Transverse colon (tissue), 4 donors: ENCODE measurements around the gene SYT1. TPM values are rescaled to one million over a fixed set of nuclear protein-coding genes. Genes with fewer than 3 reads are reported as not detected.

Experiments used
- DNase-seq: peaks from one replicate; pipeline ENCODE4 v3.0.0-alpha.2; 2019
- H3K27ac ChIP-seq, 4 donors: fragments of 200-600 bp; sonication (generic); 2 replicates each; pipeline ENCODE4 v1.5.1; 2016 to 2018; ENCODE audit warnings: inconsistent platforms in 4 of 4
- H3K27me3 ChIP-seq: fragments of 200-600 bp; sonication (generic); 2 replicates; pipeline ENCODE4 v1.5.1; 2017; ENCODE audit warnings: inconsistent platforms
- H3K36me3 ChIP-seq, 4 donors: fragments of 200-600 bp; sonication (generic); 2 replicates each; pipeline ENCODE4 v1.5.1; 2017 to 2019; ENCODE audit warnings: inconsistent platforms in 4 of 4
- H3K4me1 ChIP-seq, 4 donors: fragments of 200-600 bp; sonication (generic); 2 replicates each; pipeline ENCODE4 v1.5.1; 2017 to 2020; ENCODE audit warnings: inconsistent platforms in 4 of 4
- H3K4me3 ChIP-seq, 4 donors: fragments of 200-600 bp; sonication (generic); 1 replicate in 1 of 4; 2 replicates in 3 of 4; pipeline versions ENCODE4 v1.5.1 to v1.6.1; 2017 to 2019; ENCODE audit warnings: inconsistent platforms in 4 of 4
- H3K9me3 ChIP-seq, 2 donors: fragments of 200-600 bp; sonication (generic); 2 replicates each; pipeline ENCODE4 v1.5.1; 2017 to 2019; ENCODE audit warnings: inconsistent platforms in 2 of 2
- EP300 ChIP-seq: sonication (generic); formaldehyde crosslinking; IDR thresholded peaks from one replicate; pipeline ENCODE4 v1.6.1; 2017; ENCODE audit warnings: antibody characterized with exemption, low read depth
- POLR2A ChIP-seq: fragments of 450-650 bp; IDR thresholded peaks from one replicate; pipeline ENCODE4 v1.6.1; 2016; ENCODE audit warnings: antibody characterized with exemption, mild to moderate bottlenecking, moderate library complexity
- POLR2AphosphoS5 ChIP-seq, 3 donors: sonication (generic); formaldehyde crosslinking; IDR thresholded peaks; one replicate each; pipeline ENCODE4 v1.6.1; 2016; ENCODE audit warnings: antibody characterized with exemption in 3 of 3
- WGBS, 2 donors: methylation state at CpG; one replicate each; pipeline ENCODE4 v1.1.5; 2018; ENCODE audit warnings: low coverage in 1 of 2; 5-methylcytosine and 5-hydroxymethylcytosine counted together
- in situ Hi-C, 4 donors: fragments of 200-750 bp; cut with MboI; loops; one replicate each; pipeline versions ENCODE4 v1.15.0 to v1.15.1; 2017; ENCODE audit warnings: low sequenced_read_pairs in 3 of 4, low pct_ligation_motif_present in 1 of 4, low pct_unique_long_range_greater_than_20kb in 1 of 4
- intact Hi-C: fragments of 100-400 bp; cut with DNase I; formaldehyde crosslinking; loops from one replicate; pipeline ENCODE4 v1.15.1; 2023; ENCODE audit warnings: low total_unique reads
- total RNA-seq, 4 donors: library from RNA; depleted of rRNA; stranded (reverse); fragments of >200 nt; gene quantifications; one replicate each; pipeline ENCODE4 v1.1.0, GENCODE V29; 2016
- TF ChIP-seq, protein P1 (sequence below), 5 experiments: fragments of 200-600 bp in 3 of 5; fragments of 450-650 bp in 2 of 5; sonication (generic) in 3 of 5; IDR thresholded peaks; 1 replicate in 2 of 5; 2 replicates in 3 of 5; pipeline ENCODE4 v1.5.1; 2016 to 2017; ENCODE audit warnings: antibody characterized with exemption in 5 of 5, inconsistent platforms in 3 of 5, mild to moderate bottlenecking in 2 of 5, moderate library complexity in 1 of 5

The SYT1 gene
- total RNA-seq, 4 donors from 2014 or later: 0.60 to 4.9 (median 2.1) TPM

DNA sequence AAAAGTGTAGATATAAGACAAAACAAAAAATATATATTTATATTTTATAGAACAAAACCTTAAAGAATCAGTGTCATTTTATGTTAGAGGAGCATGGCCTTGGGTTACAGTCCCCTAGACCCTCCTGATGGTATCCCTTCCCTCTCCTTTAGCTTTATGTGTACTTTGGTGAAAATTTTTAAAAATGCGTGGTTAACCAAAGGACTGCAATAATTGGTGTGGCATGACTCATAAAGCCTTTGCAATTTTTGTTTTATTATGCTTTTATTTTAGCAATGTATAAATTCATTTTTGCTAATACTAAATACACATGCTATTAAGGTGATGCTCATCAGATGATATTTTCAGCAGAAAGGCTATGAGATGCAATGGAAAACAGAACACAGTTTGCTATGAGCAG lies 264.4 kb downstream of the SYT1 start:
- TF ChIP-seq, protein P1, sequence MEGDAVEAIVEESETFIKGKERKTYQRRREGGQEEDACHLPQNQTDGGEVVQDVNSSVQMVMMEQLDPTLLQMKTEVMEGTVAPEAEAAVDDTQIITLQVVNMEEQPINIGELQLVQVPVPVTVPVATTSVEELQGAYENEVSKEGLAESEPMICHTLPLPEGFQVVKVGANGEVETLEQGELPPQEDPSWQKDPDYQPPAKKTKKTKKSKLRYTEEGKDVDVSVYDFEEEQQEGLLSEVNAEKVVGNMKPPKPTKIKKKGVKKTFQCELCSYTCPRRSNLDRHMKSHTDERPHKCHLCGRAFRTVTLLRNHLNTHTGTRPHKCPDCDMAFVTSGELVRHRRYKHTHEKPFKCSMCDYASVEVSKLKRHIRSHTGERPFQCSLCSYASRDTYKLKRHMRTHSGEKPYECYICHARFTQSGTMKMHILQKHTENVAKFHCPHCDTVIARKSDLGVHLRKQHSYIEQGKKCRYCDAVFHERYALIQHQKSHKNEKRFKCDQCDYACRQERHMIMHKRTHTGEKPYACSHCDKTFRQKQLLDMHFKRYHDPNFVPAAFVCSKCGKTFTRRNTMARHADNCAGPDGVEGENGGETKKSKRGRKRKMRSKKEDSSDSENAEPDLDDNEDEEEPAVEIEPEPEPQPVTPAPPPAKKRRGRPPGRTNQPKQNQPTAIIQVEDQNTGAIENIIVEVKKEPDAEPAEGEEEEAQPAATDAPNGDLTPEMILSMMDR (IDR thresholded peaks at IDR 0.05): no peak
- no peak for TF ChIP-seq POLR2AphosphoS5 (IDR thresholded peaks at IDR 0.05)
- TF ChIP-seq POLR2A: no peak
- no peak for TF ChIP-seq EP300

DNA sequence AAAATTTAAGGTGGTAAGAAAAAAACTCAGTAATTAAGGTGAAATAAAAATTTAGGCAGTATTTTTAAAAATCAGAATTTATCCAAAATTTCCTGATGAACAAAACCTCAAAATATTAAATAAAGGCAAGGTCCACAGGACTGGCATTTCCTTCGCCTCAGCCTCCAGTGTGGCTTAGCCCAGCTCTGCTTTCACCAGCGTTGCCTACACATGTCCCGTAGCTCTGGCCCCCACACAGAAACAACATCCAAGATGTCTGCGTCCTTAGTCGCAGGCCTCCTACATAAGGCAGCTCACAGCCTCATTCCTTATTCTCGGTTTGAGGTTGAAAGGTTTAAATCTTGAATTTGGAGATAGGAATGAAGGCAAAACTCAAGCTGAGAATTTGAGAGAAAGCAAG lies 274.3 kb downstream of the SYT1 start:
- WGBS, 2 donors: 81 to 89% methylated on average over 6 of the region's 6 CpGs
- Histone ChIP-seq H3K27ac (no peak overlapping the region), H3K9me3 (no peaks in the 10 kb centered on the region), H3K36me3 (no peaks in the 10 kb centered on the region), H3K4me3 (no peak overlapping the region), H3K27me3 (no peaks in the 10 kb centered on the region), H3K4me1 (no peaks in the 10 kb centered on the region)
- intact Hi-C loops: no loop called here
- TF ChIP-seq POLR2AphosphoS5 (IDR thresholded peaks at IDR 0.05) (no peak), EP300 (no peak), POLR2A (no peak)
- TF ChIP-seq, protein P1 (IDR thresholded peaks at IDR 0.05): no peak
- no peak for DNase-seq
- in situ Hi-C loops: no loop called here

More for the DNA sequence above, 264.4 kb downstream of the SYT1 start:
- WGBS, 2 donors: 85 to 95% methylated on average over 1 of the region's 1 CpG
- intact Hi-C loops (no loop called here), in situ Hi-C loops (no loop called here)
- no peaks in the 10 kb centered on the region for H3K27me3 ChIP-seq
- no peaks in the 10 kb centered on the region for H3K36me3 ChIP-seq
- DNase-seq: no peak
- no peaks in the 10 kb centered on the region for H3K4me1 ChIP-seq
- H3K4me3 ChIP-seq: no peak overlapping the region
- H3K9me3 ChIP-seq: no peaks in the 10 kb centered on the region
- no peak overlapping the region for H3K27ac ChIP-seq

DNA sequence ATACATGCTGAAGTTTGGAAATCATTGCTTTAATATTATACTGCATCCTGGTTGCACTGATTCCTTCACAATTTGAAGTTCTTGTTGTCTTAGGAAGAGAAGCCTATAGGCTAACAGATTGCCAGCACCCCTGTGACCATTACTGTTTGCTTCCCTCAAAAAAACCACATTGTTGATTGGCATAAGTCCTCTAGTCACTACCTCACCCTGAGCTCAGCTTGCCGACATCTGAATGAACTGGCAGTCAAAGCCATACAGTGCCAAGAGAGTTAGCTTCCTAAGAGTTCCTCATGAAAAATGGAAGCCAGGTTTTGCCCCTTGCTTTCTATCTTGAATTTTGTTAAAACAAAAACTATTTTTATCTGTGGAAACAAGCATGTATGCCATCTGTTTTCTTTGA lies 276.1 kb downstream of the SYT1 start:
- in situ Hi-C loops (no loop called here), intact Hi-C loops (no loop called here)
- no peaks in the 10 kb centered on the region for H3K36me3 ChIP-seq
- WGBS, 2 donors: 93% methylated on average over 1 of the region's 1 CpG; no CpG with 5 or more reads in 1 of the 2 donors
- H3K4me3 ChIP-seq: no peak overlapping the region
- no peak for TF ChIP-seq POLR2A
- TF ChIP-seq POLR2AphosphoS5 (IDR thresholded peaks at IDR 0.05): no peak
- TF ChIP-seq EP300: no peak
- TF ChIP-seq, protein P1 (IDR thresholded peaks at IDR 0.05): no peak
- no peak overlapping the region for H3K27ac ChIP-seq
- no peaks in the 10 kb centered on the region for H3K4me1 ChIP-seq
- no peaks in the 10 kb centered on the region for H3K9me3 ChIP-seq
- H3K27me3 ChIP-seq: no peaks in the 10 kb centered on the region
- DNase-seq: no peak

DNA sequence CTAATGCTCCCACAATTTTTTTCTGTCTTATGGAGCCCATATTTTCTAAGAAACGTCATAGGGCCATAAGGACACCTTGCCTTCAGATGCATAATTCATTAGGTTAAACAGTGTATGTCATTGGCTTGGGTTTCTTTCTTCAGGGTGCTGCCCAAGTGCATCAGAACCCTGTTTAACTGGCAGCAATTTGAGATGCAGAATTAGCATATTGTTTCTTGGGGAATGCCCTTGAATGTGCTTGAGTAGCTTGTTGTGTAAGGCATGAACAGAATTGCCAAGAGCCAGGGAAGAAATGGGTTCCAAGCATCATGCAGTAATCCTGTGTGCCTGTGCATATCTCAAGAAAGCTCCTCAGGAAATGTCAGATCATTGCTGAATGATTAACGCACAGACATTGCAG lies 277.2 kb downstream of the SYT1 start:
- in situ Hi-C loops: no loop called here
- 29 to 76% methylated on average over 1 to 2 of the region's 2 CpGs for whole genome bisulfite sequencing, 2 donors

More for the DNA sequence above, 277.2 kb downstream of the SYT1 start:
- no peaks in the 10 kb centered on the region for H3K9me3 ChIP-seq
- H3K27ac ChIP-seq: no peak overlapping the region
- no peaks in the 10 kb centered on the region for H3K27me3 ChIP-seq
- no peak overlapping the region for H3K4me3 ChIP-seq
- no peak for DNase-seq
- intact Hi-C loops: no loop called here
- TF ChIP-seq, protein P1 (IDR thresholded peaks at IDR 0.05): no peak
- TF ChIP-seq POLR2AphosphoS5 (IDR thresholded peaks at IDR 0.05) (no peak), EP300 (no peak), POLR2A (no peak)
- no peaks in the 10 kb centered on the region for H3K36me3 ChIP-seq
- H3K4me1 ChIP-seq: no peaks in the 10 kb centered on the region
